ENCODE data around the gene RAB34. TPM values are rescaled to one million over a fixed set of nuclear protein-coding genes. Genes with fewer than 3 reads are reported as not detected.

Gene RAB34, protein sequence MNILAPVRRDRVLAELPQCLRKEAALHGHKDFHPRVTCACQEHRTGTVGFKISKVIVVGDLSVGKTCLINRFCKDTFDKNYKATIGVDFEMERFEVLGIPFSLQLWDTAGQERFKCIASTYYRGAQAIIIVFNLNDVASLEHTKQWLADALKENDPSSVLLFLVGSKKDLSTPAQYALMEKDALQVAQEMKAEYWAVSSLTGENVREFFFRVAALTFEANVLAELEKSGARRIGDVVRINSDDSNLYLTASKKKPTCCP
- 82.9 TPM for total RNA-seq

DNA sequence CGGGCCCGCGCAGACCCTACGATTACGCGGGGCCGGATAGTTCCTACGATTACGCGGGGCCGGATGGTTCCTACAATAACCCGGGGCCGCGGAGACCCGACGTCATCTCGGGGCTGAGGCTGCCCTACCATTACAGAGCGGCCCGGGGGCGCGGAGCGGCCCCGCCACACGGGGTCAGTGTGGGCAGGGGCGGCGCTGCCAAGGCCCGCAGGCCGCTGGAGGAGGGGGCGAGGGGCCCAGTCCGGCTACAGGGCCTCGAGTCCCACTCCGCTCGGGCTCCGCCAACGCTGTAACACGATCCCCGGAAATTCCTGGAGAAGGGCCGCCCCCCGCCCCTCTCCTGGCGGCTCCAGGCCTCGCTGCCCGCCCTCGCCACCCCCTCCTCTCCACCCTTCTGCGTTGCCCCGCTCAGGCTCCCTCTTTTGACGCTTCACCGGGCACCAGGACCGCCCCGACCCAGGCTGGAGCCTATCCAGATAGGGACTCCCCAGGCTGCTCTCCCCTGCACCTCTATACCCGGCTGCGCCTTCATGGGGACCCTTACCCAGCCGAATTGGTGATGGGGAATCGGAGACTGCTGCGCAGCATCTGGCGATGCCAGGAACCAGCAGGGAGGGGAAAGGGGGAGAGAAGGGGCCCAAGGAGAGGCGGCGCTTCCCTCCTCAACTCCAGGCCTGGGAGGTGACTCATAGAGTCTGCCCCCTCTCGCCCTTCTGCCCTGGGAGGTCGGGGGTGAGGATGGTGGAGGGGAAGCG, at the start of gene RAB34:
Gene RAB34, minus strand, starts transcription at position 291 of the 755 bp plus-strand sequence. CDS start 602 bp downstream, outside the sequence.
- DNase-seq (ENCODE audit: low spot score), result peak; percentile 85

DNA sequence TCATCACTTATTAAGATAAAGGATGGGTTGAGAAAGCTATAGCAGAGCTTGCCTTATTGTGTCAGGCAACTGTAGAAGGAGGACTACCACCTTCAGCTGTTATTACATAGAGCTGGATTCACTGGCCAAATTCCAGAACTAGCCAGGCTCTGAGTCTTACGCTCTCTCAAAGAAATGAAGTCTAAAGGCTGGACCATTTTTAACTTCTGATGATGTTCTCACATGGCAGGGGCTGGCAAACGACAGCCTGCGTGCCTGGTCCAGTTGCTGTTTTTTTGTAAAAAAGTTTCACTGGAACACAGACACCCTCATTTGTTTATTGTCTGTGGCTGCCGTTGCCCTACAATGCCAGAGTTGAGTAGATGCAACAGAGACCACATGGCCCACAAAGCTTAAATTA, 47.4 kb upstream of the RAB34 start:
- no peak for DNase-seq (ENCODE audit: low spot score)

DNA sequence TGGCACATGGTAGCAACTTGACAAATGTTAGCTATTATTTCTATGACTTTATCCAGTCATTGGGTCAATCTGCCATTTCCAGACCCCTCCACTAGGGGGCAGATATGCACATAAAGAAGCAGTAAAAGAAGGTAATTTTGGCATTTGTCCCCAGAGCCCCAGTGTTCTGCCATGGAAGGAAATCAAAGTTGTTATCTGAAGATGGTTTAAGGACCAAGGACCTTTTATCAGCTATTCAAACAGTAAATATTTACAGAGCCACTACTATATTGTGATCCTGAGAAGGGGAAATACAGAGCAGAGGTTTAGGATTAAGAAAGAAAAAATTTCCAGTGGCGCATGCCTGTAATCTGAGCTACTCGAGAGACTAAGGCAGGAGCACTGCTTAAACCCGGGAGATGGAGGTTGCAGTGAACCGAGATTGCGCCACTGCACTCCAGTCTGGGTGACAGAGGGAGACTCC, 46.2 kb upstream of the RAB34 start:
- DNase-seq (ENCODE audit: low spot score), result peak; percentile 83

DNA sequence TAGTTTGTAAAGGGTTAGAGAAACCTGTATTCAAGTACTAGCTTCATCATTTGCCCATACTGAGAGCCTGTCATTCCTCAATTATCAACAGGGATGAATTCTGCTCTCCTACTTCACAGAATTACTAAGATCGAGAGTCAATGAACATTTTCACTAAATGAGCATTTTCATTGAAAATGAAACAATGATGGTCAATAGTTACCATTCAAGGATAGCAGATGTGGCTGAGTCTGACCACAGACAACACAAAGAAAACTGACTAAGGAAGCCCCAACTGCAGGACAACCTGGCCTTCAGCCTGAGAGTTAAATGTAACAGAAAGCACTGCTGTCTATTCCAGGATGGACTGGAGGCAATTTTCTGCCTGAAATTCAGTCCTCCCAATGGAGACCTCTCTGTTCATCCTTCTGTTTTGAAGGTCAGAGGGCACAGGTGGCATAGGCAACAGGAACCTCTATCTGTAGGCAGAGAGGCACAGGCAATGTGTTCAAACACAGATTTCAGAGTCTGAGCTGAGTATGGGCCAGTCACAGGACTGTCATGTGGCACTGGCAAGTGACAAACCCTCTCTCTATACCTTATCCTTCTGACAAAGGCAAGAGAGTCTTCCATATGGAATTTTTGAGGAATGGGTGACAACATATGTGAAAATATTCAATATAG, 45.6 kb upstream of the RAB34 start:
- DNase-seq (ENCODE audit: low spot score), result no peak

DNA sequence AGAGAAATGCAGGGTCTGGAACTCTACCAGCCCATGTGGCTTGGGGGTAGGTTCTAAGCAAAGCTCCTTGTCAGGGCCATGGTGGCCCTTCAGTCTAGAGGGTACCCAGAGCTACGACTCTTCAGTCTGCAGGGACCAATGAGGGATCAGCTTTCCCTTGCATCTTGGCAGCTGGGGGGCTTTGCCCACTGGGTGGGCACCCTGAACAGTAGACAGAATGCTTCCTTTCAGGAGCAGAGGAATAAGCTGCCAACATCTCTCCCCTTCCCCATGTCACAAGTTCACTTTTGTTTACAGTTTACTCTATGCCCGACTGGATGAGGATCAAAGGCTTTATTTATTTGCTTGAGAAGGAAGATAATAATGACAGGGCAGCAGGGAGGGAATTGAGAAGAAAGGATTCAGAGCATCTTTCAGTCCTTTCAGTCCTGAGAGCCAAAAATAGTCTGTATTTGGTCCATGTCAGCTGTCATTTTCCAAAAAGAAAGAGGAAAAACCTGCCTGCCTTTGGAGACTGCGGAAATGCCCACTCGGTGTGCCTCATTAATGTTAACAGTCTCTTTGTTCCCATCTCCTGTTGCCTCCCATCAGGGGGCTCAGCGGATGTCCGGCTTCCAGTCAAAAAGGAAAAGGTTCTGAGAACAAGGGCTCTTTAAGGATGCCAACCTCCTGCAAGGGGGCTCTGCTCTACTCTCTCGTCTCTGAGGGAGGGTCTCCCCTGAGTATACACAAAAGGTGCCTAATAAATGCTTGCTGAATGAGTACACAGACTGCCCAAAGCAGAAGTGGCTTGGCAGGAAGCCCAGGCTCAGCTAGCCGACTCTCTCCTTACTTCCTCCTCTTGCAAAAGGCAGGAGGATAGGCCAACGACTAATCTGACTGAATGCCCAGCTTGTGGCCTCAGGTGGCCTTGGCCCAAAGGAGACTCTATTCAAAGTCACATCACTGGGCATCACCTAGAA, 43.2 kb upstream of the RAB34 start:
- DNase-seq (ENCODE audit: low spot score), result peak; percentile 75

DNA sequence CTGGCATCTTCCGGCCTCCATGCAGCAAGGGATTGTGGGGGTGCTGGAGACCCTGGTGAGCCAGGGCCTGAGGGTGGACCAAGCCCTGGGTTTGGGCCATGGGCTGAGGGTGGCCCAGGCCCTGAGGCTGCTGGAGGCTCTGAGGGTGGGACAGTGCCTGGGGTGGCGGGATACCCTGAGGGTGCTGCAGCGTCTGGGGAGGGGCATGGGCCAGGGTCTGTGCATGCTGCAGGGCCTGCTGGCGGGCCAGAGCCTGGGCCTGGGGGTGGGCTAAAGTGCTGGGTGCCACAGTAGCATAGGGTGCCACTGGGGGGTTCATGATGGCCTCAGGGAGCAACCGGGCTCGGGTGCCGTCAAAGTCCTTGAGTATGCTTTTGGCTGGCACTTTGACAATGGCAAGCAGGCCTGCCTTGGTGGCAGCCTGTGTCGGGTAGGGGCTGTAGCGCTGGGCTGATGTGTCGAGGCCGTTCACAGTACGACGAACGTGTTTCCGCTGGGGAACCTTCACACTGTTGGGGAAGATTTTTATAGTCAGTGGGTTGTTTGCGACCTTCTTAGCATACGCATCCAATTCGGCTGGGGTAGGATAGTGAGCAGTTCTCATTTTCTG, 41.7 kb upstream of the RAB34 start:
- no peak for DNase-seq (ENCODE audit: low spot score)

DNA sequence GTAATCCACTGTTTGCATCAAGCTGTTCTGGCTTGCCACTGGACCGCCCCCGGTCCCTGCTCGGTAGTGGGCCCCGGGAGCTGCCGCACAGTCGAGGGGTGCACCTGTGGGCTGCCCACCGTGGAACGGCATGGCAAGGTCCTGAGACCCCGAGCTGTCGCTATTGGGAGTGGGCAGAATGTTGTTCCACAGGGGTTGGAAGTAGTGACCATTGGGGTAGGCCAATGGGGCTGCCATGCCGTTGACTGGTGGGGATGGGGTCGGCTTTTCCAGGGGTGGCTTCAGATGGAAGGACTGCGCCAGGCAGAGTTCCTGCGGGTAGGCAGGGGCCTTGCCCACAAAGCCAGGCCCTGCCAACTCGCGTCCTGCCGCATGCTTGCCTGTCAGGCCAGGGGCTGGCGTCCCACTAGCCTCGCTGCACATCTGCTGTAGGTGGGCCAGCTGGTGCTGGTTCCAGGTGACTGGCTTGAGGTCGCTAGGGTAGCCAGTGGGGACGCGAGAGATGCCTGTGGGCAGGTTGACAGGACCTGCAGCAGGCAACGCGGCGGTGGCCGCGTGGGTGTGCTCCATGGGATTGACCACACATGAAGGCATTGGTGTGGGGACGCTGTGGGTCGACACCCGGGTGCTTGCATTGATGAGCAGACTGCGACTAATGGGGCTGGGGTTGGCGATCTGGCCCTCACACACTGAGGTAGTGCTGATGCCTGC, 40.9 kb upstream of the RAB34 start:
- no peak for DNase-seq (ENCODE audit: low spot score)

DNA sequence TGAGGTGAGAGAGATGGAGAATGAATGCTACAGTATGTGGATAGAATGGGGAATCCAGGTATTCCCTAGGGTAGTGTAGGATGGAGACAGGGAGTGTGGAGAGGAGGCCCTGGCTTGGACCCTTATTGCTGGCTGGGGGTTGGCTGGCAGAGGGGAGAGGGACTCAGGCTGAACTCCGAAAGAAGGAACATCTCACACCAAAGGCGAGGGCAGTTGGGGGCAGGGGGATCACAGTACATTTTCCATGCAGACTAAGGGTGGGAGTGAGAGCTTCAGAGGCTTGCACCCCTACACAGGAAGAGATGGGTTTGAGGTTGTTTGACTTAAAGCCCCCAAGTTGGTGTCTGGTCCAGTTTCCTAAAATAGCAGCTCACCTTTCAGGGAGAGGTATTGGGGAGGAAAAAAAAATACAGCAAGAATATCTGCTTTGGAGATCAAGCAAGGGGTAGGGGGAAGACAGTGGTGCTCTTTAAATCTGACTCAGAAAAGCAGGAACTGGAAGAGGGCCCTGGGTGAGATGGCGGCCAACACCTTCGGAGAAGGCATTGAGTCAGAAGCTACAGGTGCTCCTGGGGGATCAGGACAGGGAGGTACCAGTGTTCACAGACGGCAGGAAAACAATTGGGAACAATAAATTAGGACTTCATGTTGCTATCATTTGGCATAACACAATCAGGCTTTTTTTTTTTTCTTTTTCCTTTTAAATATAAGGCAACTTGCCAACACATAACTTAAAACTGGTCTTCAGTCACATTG, 38.6 kb upstream of the RAB34 start:
- DNase-seq (ENCODE audit: low spot score), result no peak

DNA sequence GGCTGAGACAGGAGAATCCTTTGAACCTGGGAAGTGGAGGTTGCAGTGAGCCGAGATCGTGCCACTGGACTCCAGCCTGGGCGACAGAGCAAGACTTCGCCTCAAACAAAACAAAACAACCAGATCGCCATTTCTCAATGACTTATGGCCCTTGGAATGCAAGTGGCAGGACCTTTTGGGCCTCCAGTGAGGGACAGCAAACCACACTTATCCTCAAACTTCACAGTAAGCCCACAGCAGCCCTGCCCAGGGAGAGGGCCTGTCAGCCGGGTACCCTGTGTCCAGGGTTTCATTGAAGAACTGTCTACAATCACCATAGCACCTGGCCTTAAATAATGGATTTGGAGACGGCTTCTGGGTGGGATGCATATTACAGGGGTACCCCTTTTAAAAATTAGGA, 37.8 kb upstream of the RAB34 start:
- DNase-seq (ENCODE audit: low spot score), result no peak

DNA sequence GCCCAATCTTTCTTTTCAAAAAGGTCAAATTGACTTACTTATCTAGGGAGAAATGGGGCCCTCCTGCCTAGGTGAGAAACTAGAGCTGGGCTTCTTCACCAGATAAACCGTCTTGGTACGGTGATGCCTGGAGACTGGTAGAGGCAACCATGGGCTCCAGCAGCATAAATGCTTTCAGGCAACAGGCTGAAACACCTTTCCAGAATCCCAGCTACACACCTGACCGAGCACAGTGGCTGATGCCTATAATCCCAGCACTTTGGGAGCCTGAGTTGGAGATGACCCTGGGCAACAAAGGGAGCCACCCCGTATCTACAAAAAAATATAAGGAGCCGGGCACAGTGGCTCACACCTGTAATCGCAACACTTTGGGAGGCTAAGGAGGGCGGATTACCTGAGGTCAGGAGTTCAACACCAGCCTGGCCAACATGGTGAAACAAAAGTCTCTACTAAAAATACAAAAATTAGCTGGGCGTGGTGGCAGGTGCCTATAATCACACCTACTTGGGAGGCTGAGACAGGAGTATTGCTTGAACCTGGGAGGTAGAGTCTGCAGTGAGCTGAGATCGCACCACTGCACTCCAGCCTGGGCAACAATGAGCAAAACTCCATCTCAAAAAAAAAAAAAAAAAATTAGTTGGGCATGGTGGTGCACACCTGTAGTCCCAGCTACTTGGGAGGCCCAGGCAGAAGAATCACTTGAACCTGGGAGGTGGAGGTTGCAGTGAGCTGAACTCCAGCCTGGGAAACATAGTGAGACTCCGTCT, 34.1 kb upstream of the RAB34 start:
- DNase-seq (ENCODE audit: low spot score), result no peak

DNA sequence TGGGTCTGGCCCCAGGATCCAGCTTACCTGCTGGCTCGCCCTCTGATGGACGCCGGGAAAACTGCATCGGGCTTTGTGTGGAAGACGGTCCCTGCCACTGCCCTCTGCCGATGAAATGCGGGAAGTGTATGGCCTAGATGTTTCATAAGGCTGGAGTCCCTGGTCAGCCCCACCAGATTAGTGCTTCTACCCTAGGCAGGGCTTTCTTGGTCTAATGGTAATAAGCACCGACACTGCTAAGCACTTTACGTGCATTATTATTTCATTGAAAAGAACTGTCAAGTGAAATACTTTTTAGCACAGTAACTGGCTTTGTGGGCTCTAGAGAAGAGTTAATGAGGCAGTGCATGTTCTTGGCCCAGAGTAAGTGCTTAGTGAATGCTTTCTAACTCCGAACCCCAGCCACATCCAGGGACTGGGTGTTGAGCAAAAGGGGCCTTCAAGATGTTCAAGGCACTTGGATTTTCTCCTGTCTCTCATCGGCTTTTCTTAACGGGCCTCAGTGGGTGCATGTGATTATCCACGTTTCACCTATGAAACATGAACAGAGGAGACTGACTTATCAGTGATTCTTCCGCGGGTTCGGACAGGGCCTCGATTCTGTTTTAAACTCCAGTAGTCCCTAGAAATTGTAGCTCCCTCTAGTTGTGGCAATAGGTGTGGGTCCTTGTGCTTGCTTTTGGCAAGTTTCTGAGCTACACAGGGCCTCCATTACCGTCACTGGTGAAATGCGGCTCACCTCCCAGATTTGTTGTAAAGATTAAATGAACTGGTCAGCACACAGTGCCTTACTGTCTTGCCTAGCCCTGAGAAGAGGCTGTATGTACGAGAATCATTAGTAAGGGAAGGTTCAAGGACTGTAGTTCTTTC, 32.7 kb upstream of the RAB34 start:
- peak; percentile 94 for DNase-seq (ENCODE audit: low spot score)

DNA sequence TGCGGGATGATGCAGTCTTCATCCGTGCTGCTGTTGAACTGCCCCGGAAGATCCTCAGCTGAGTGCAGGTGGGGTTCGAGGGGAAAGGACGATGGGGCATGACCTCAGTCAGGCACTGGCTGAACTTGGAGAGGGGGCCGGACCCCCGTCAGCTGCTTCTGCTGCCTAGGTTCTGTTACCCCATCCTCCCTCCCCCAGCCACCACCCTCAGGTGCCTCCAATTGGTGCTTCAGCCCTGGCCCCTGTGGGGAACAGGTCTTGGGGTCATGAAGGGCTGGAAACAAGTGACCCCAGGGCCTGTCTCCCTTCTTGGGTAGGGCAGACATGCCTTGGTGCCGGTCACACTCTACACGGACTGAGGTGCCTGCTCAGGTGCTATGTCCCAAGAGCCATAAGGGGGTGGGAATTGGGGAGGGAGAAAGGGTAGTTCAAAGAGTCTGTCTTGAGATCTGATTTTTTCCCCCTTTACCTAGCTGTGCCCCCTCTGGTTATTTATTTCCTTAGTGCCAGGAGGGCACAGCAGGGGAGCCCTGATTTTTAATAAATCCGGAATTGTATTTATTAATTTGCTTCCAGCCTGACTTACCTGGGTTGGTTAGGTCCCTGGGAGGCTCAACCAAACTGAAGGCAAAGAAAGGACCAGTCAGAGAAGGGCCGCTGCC, 32.0 kb upstream of the RAB34 start:
- DNase-seq (ENCODE audit: low spot score), result no peak

DNA sequence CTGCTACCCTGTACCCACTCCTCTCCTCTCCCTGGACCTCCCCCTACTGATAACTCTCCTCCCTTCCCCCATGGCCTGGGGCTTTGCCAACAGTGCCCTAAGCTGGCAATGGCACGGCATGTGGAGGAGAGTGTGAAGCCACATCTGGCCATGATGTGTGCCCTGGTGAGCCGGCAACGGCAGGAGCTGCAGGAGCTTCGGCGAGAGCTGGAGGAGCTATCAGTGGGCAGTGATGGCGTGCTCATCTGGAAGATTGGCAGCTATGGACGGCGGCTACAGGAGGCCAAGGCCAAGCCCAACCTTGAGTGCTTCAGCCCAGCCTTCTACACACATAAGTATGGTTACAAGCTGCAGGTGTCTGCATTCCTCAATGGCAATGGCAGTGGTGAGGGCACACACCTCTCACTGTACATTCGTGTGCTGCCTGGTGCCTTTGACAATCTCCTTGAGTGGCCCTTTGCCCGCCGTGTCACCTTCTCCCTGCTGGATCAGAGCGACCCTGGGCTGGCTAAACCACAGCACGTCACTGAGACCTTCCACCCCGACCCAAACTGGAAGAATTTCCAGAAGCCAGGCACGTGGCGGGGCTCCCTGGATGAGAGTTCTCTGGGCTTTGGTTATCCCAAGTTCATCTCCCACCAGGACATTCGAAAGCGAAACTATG, 31.3 kb upstream of the RAB34 start:
- DNase-seq (ENCODE audit: low spot score), result no peak

DNA sequence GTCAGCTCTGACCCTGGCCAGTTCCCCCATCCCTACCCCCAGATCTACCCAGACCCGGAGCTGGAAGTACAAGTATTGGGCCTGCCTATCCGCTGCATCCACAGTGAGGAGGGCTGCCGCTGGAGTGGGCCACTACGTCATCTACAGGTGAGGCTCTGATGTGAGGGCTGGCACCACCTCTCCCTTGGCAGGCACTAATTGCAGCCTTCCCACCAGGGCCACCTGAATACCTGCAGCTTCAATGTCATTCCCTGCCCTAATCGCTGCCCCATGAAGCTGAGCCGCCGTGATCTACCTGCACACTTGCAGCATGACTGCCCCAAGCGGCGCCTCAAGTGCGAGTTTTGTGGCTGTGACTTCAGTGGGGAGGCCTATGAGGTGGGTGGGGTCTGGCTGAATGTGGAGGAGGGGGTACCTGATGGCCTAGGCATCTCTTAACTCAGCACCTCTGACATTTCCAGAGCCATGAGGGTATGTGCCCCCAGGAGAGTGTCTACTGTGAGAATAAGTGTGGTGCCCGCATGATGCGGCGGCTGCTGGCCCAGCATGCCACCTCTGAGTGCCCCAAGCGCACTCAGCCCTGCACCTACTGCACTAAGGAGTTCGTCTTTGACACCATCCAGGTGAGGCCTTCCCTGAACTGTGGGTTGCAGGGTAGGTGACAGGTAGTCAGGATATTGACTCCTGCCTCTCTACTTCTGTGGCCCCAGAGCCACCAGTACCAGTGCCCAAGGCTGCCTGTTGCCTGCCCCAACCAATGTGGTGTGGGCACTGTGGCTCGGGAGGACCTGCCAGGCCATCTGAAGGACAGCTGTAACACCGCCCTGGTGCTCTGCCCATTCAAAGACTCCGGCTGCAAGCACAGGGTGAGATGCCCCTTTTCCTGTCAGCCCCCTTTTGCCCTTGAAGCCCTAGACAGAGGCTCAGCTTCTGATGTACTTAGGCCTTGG, 30.4 kb upstream of the RAB34 start:
- DNase-seq (ENCODE audit: low spot score), result no peak

DNA sequence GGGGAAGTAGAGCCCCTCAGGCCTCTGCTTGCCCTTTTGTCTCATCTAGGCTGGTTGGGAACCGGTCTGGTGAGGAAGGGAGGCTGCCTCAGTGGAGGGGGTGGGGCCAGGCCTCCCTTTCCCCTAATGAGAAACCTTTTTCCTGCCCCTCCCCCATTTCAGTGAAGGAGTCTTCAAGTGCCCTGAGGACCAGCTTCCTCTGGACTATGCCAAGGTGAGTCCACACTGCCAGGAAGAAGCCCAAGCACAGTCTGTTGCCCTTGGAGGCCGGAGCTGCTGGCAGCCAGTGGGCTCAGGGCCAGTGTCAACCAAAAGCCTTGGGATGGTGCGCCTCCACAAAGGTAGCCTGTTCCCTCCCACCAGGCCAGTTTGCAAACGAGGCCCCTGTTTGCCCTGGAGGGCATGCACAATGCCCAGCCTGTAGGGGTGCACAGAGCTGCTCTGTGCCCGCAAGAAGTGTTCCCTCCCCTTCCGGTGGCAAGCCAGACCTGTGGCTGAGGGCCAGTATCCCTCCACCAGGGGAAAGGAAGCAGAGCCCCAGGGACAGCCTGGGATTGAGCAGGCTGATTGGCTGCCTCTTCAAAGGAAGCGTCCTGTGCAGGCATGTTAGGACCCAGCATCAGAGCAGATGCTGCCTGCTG, 29.5 kb upstream of the RAB34 start:
- peak; percentile 85 for DNase-seq (ENCODE audit: low spot score)

All from ureter (tissue), 1 donor.